GM10266 (cell line): ENCODE data around the gene TTBK1.

Source experiments
- DNase-seq: peaks from one replicate; pipeline ENCODE4 v3.0.0; 2012; ENCODE audit errors: extremely low spot score
- TF ChIP-seq, protein P1 (sequence below): IDR thresholded peaks from 2 replicates; pipeline ENCODE4 v1.5.1; 2012; ENCODE audit warnings: mild to moderate bottlenecking, low read depth; ENCODE audit not compliant: control insufficient read depth, insufficient read depth; ENCODE audit errors: missing control alignments

Gene TTBK1

DNA sequence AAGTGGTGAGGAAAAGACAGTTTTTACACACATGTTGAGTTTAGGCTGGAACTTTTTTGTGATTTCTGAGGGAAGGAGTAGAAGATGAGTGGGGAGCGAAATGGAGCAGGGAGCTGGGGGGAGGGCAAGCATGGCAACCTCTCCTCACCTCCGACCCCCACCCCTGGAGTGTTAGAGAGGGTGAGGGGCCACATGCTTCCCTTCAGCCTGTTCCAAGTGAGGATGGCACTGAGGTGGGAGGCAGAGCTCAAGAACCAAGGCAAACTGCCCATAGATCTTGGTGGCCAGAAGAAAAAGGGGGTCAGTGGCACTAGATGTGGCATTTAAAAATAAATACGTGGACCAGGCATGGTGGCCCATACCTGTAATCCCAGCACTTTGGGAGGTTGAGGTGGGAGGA is 4.8 kb downstream of the TTBK1 start:
- DNase-seq: no peak

GRCh38 chr6:43248791-43249190 is 5.5 kb downstream of the TTBK1 start:
- DNase-seq: no peak
- TF ChIP-seq, protein P1, sequence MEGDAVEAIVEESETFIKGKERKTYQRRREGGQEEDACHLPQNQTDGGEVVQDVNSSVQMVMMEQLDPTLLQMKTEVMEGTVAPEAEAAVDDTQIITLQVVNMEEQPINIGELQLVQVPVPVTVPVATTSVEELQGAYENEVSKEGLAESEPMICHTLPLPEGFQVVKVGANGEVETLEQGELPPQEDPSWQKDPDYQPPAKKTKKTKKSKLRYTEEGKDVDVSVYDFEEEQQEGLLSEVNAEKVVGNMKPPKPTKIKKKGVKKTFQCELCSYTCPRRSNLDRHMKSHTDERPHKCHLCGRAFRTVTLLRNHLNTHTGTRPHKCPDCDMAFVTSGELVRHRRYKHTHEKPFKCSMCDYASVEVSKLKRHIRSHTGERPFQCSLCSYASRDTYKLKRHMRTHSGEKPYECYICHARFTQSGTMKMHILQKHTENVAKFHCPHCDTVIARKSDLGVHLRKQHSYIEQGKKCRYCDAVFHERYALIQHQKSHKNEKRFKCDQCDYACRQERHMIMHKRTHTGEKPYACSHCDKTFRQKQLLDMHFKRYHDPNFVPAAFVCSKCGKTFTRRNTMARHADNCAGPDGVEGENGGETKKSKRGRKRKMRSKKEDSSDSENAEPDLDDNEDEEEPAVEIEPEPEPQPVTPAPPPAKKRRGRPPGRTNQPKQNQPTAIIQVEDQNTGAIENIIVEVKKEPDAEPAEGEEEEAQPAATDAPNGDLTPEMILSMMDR: no peak

More for the DNA sequence above, 4.8 kb downstream of the TTBK1 start:
- TF ChIP-seq, protein P1: no peak

- no peak for DNase-seq
- TF ChIP-seq, protein P1: no peak
These were observed 7.7 kb downstream of the TTBK1 start for GRCh38 chr6:43250992-43251373.

- TF ChIP-seq, protein P1: no peak
These were observed 10.1 kb downstream of the TTBK1 start for GRCh38 chr6:43253401-43253800.

DNA sequence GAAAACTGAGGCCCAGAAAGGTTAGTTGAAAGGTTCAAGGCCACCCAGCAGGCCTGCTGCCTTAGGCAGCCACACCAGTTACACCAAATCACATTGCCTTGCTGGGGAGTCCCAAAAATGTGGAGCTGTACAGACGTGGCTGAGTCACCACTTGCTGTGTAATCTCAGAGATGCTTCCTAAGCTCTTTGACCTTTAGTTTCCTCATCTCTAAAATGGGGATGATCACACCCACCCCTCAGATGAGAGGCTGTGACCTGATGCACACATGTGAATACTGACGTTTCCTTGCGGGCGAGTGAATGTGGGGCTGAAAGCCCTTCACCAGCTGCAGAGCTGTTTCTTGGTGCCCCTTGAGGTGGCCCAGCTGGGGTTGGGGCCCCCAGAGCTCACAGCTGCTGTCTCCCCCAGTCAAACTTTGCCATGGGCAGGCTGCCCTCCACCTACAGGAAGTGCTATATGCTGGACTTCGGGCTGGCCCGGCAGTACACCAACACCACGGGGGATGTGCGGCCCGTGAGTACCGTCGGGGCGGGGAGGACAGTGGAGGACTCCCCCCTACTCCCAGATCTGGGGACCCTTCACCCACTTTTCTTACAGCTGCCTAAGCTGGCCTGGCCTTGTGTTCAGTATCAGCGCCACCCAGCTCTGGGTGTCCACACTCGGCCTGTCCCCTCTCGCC is 11.0 kb downstream of the TTBK1 start:
- TF ChIP-seq, protein P1: no peak
- no peak for DNase-seq

More at GRCh38 chr6:43253401-43253800, 10.1 kb downstream of the TTBK1 start:
- DNase-seq: no peak

DNA sequence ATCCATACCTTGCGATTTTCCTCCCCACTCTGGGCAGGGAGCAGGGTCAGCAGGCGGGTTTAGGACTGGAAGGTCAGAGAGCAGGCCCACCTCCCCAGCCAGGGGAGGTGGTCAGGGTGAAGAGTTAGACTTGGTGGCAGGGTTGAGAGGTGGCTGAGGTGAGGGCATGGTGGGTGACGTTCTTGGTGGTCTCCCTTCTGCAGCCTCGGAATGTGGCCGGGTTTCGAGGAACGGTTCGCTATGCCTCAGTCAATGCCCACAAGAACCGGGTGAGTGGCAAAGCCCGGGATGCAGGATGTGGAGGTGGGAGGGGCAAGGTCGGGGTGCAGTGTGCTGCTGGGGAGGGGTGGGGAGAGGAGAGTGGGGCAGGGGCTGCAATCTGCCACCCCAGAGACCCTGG is 11.6 kb downstream of the TTBK1 start:
- TF ChIP-seq, protein P1: no peak
- DNase-seq: no peak

- TF ChIP-seq, protein P1: no peak
- DNase-seq: no peak
These were observed 12.2 kb downstream of the TTBK1 start for GRCh38 chr6:43255408-43256054.
